Transverse colon (tissue), 4 donors: ENCODE data around the gene PPIL3. TPM values are rescaled to one million over a fixed set of nuclear protein-coding genes. Genes with fewer than 3 reads are reported as not detected.
A peak's percentile ranks its signal among the peaks of the same experiment; 100 is the strongest.

Source experiments
- DNase-seq: peaks from one replicate; pipeline ENCODE4 v3.0.0-alpha.2; 2019
- H3K27ac ChIP-seq, 4 donors: fragments of 200-600 bp; sonication (generic); 2 replicates each; pipeline ENCODE4 v1.5.1; 2016 to 2018; ENCODE audit warnings: inconsistent platforms in 4 of 4
- H3K27me3 ChIP-seq: fragments of 200-600 bp; sonication (generic); 2 replicates; pipeline ENCODE4 v1.5.1; 2017; ENCODE audit warnings: inconsistent platforms
- H3K36me3 ChIP-seq, 4 donors: fragments of 200-600 bp; sonication (generic); 2 replicates each; pipeline ENCODE4 v1.5.1; 2017 to 2019; ENCODE audit warnings: inconsistent platforms in 4 of 4
- H3K4me1 ChIP-seq, 4 donors: fragments of 200-600 bp; sonication (generic); 2 replicates each; pipeline ENCODE4 v1.5.1; 2017 to 2020; ENCODE audit warnings: inconsistent platforms in 4 of 4
- H3K4me3 ChIP-seq, 4 donors: fragments of 200-600 bp; sonication (generic); 1 replicate in 1 of 4; 2 replicates in 3 of 4; pipeline versions ENCODE4 v1.5.1 to v1.6.1; 2017 to 2019; ENCODE audit warnings: inconsistent platforms in 4 of 4
- H3K9me3 ChIP-seq, 2 donors: fragments of 200-600 bp; sonication (generic); 2 replicates each; pipeline ENCODE4 v1.5.1; 2017 to 2019; ENCODE audit warnings: inconsistent platforms in 2 of 2
- CTCF ChIP-seq, 5 experiments: fragments of 200-600 bp in 3 of 5; fragments of 450-650 bp in 2 of 5; sonication (generic) in 3 of 5; IDR thresholded peaks; 1 replicate in 2 of 5; 2 replicates in 3 of 5; pipeline ENCODE4 v1.5.1; 2016 to 2017; ENCODE audit warnings: antibody characterized with exemption in 5 of 5, inconsistent platforms in 3 of 5, mild to moderate bottlenecking in 2 of 5, moderate library complexity in 1 of 5
- EP300 ChIP-seq: sonication (generic); formaldehyde crosslinking; IDR thresholded peaks from one replicate; pipeline ENCODE4 v1.6.1; 2017; ENCODE audit warnings: antibody characterized with exemption, low read depth
- POLR2A ChIP-seq: fragments of 450-650 bp; IDR thresholded peaks from one replicate; pipeline ENCODE4 v1.6.1; 2016; ENCODE audit warnings: antibody characterized with exemption, mild to moderate bottlenecking, moderate library complexity
- POLR2AphosphoS5 ChIP-seq, 3 donors: sonication (generic); formaldehyde crosslinking; IDR thresholded peaks; one replicate each; pipeline ENCODE4 v1.6.1; 2016; ENCODE audit warnings: antibody characterized with exemption in 3 of 3
- WGBS, 2 donors: methylation state at CpG; one replicate each; pipeline ENCODE4 v1.1.5; 2018; ENCODE audit warnings: low coverage in 1 of 2; 5-methylcytosine and 5-hydroxymethylcytosine counted together
- in situ Hi-C, 4 donors: fragments of 200-750 bp; cut with MboI; loops; one replicate each; pipeline versions ENCODE4 v1.15.0 to v1.15.1; 2017; ENCODE audit warnings: low sequenced_read_pairs in 3 of 4, low pct_ligation_motif_present in 1 of 4, low pct_unique_long_range_greater_than_20kb in 1 of 4
- intact Hi-C: fragments of 100-400 bp; cut with DNase I; formaldehyde crosslinking; loops from one replicate; pipeline ENCODE4 v1.15.1; 2023; ENCODE audit warnings: low total_unique reads
- total RNA-seq, 4 donors: library from RNA; depleted of rRNA; stranded (reverse); fragments of >200 nt; gene quantifications; one replicate each; pipeline ENCODE4 v1.1.0, GENCODE V29; 2016

PPIL3 gene
- total RNA-seq, 4 donors from 2014 or later = 16.8 to 18.4 (median 17.7) TPM

GRCh38 chr2:200873560-200873959 is 15.3 kb downstream of the PPIL3 start:
- TF ChIP-seq CTCF (IDR thresholded peaks at IDR 0.05) = no peak
- no peak for TF ChIP-seq EP300
- no peak for TF ChIP-seq POLR2AphosphoS5 (IDR thresholded peaks at IDR 0.05)
- no peak for TF ChIP-seq POLR2A
- Histone ChIP-seq H3K27ac (no peak overlapping the region), H3K4me1 (no peaks in the 10 kb centered on the region), H3K4me3 (no peak overlapping the region), H3K27me3 (no peaks in the 10 kb centered on the region), H3K9me3 (no peaks in the 10 kb centered on the region), H3K36me3 (peaks cover 0 to 38% (median 17%) of the 10 kb centered on the region in 4 donors)
- intact Hi-C loops (no loop called here), in situ Hi-C loops (loop anchor here in 1 of 4 donors (25.0 kb wide), 1 partner anchor 561 kb away; the partner anchor contains the start of gene SPATS2L)
- WGBS, 2 donors = 93 to 96% methylated on average over 6 of the region's 6 CpGs
- no peak for DNase-seq

GRCh38 chr2:200871151-200871550 is 17.7 kb downstream of the PPIL3 start:
- intact Hi-C loops = no loop called here
- in situ Hi-C loops = loop anchor here in 1 of 4 donors (25.0 kb wide), 1 partner anchor 559 kb away; the partner anchor contains the start of gene SPATS2L
- no peaks in the 10 kb centered on the region for H3K27me3 ChIP-seq
- no peaks in the 10 kb centered on the region for H3K9me3 ChIP-seq
- 64 to 79% methylated on average over 3 of the region's 3 CpGs for WGBS, 2 donors
- H3K36me3 ChIP-seq = peaks cover 0 to 22% (median 9%) of the 10 kb centered on the region in 4 donors
- H3K27ac ChIP-seq = no peak overlapping the region
- H3K4me1 ChIP-seq = peaks cover 0 to 7% (median 0%) of the 10 kb centered on the region in 4 donors
- H3K4me3 ChIP-seq = no peak overlapping the region
- TF ChIP-seq CTCF (IDR thresholded peaks at IDR 0.05) (no peak), EP300 (no peak), POLR2A (no peak), POLR2AphosphoS5 (IDR thresholded peaks at IDR 0.05) (no peak)
- DNase-seq = no peak

GRCh38 chr2:200869014-200869413 is 19.9 kb downstream of the PPIL3 start:
- in situ Hi-C loops (loop anchor here in 2 of 4 donors (10.0 to 25.0 kb wide), 2 partner anchors 54 to 557 kb away; partner anchors contain the start of genes BZW1 (in 1 of the 2) and SPATS2L (in 1 of the 2)), intact Hi-C loops (no loop called here)
- no peak for TF ChIP-seq POLR2AphosphoS5 (IDR thresholded peaks at IDR 0.05)
- TF ChIP-seq CTCF (IDR thresholded peaks at IDR 0.05) = no peak
- no peak for TF ChIP-seq POLR2A
- no peak for TF ChIP-seq EP300
- Histone ChIP-seq H3K9me3 (no peaks in the 10 kb centered on the region), H3K4me3 (no peak overlapping the region), H3K4me1 (peaks cover 4 to 13% (median 7%) of the 10 kb centered on the region in 4 donors), H3K27me3 (no peaks in the 10 kb centered on the region), H3K27ac (no peak overlapping the region), H3K36me3 (peaks cover 0 to 6% (median 3%) of the 10 kb centered on the region in 4 donors)
- 80 to 95% methylated on average over 1 to 2 of the region's 2 CpGs for WGBS, 2 donors
- DNase-seq = no peak

GRCh38 chr2:200864176-200865034 is 24.5 kb downstream of the PPIL3 start, which contains the start of gene CLK1:
Gene CLK1 (minus strand): TSS chr2:200864658. CDS start chr2:200861862, 2,796 bp downstream.
- Histone ChIP-seq H3K4me1 (peaks cover 9 to 41% (median 25%) of the 10 kb centered on the region in 4 donors), H3K27me3 (no peaks in the 10 kb centered on the region), H3K4me3 (peak within 1 kb of the TSS; percentile 73 to 92 (median 80)), H3K9me3 (no peaks in the 10 kb centered on the region), H3K27ac (peak within 1 kb of the TSS; percentile 98 to 100 (median 99)), H3K36me3 (peaks cover 0 to 13% (median 1%) of the 10 kb centered on the region in 4 donors)
- 1% methylated on average over 83 of the region's 89 CpGs; no CpG with 5 or more reads in 1 of the 2 donors for WGBS, 2 donors
- peak; percentile 100 for TF ChIP-seq POLR2A
- TF ChIP-seq POLR2AphosphoS5 (IDR thresholded peaks at IDR 0.05) = peak; percentile 100
- TF ChIP-seq EP300 = no peak
- peak in 1 of 5 experiments; percentile 11 for TF ChIP-seq CTCF (IDR thresholded peaks at IDR 0.05)
- peak; percentile 98 for DNase-seq
- in situ Hi-C loops (loop anchor here in 2 of 4 donors (10.0 to 25.0 kb wide), 2 partner anchors 50 to 552 kb away; partner anchors contain the start of genes BZW1 (in 1 of the 2) and SPATS2L (in 1 of the 2)), intact Hi-C loops (no loop called here)
